Kidney (tissue), 14 donors: ENCODE measurements around the gene WNK2. TPM values are rescaled to one million over a fixed set of nuclear protein-coding genes. Genes with fewer than 3 reads are reported as not detected.
A peak's percentile ranks its signal among the peaks of the same experiment; 100 is the strongest.

Experiments
- DNase-seq, 5 donors: peaks; one replicate each; pipeline ENCODE4 v3.0.0-alpha.2; 2013 to 2020
- FAIRE-seq: peaks from 2 replicates; lab custom pipeline; 2012; peaks lifted over from hg19 to GRCh38; lab: Jason Lieb, UNC
- H3K27ac ChIP-seq, 2 donors: one replicate each; pipeline ENCODE4 v1.7.0; 2013; ENCODE audit warnings: low read depth in 2 of 2, low read length in 2 of 2, inconsistent platforms in 1 of 2
- H3K27me3 ChIP-seq: one replicate; pipeline ENCODE4 v1.7.1; 2013; ENCODE audit warnings: low read length, inconsistent platforms; ENCODE audit not compliant: control insufficient read depth, insufficient read depth
- H3K36me3 ChIP-seq, 3 donors: one replicate each; pipeline versions ENCODE4 v1.7.0 to v1.7.1; 2013; ENCODE audit warnings: low read length in 3 of 3, control low read depth in 1 of 3, inconsistent platforms in 1 of 3; ENCODE audit not compliant: insufficient read depth in 3 of 3, control insufficient read depth in 2 of 3
- H3K4me1 ChIP-seq, 3 donors: one replicate each; pipeline versions ENCODE4 v1.7.0 to v1.7.1; 2013; ENCODE audit warnings: low read length in 3 of 3, inconsistent platforms in 1 of 3, low read depth in 1 of 3; ENCODE audit not compliant: control insufficient read depth in 2 of 3, insufficient read depth in 2 of 3
- H3K4me3 ChIP-seq, 3 donors: one replicate each; pipeline versions ENCODE4 v1.7.0 to v1.8.1; 2013; ENCODE audit warnings: low read length in 3 of 3, control low read depth in 1 of 3, inconsistent platforms in 1 of 3
- H3K9ac ChIP-seq, 3 donors: one replicate each; pipeline versions ENCODE4 v1.7.0 to v1.7.1; 2013; ENCODE audit warnings: low read length in 3 of 3, control low read depth in 1 of 3, inconsistent platforms in 1 of 3
- H3K9me3 ChIP-seq, 3 donors: one replicate each; pipeline versions ENCODE4 v1.7.0 to v1.7.1; 2013; ENCODE audit warnings: low read length in 3 of 3, control low read depth in 1 of 3, inconsistent platforms in 1 of 3; ENCODE audit not compliant: control insufficient read depth in 2 of 3, insufficient read depth in 1 of 3
- CTCF ChIP-seq: IDR thresholded peaks from 3 replicates; pipeline ENCODE4 v1.5.1; 2012; ENCODE audit warnings: mild to moderate bottlenecking, moderate library complexity, borderline replicate concordance; ENCODE audit not compliant: insufficient read depth; ENCODE audit errors: extremely low read depth
- intact Hi-C: fragments of 100-400 bp; cut with DNase I; formaldehyde crosslinking; loops from one replicate; pipeline ENCODE4 v1.11.1; 2022
- polyA plus RNA-seq: library from polyadenylated mRNA; stranded (reverse); fragments of 350-450 nt; fragmentation: Illumina TruSeq; extraction: RNeasy Lipid Tissue Mini Kit (QIAGEN cat#74804); gene quantifications from one replicate; pipeline ENCODE4 v1.2.3, GENCODE V29; 2014; ENCODE audit warnings: low read depth, low replicate concordance; ENCODE audit not compliant: insufficient read depth
- total RNA-seq: library from RNA; stranded (reverse); fragmentation: NEBNext Ultra II Directional; extraction: Animal tissue kit (Norgen Biotek cat#: 25700); gene quantifications from one replicate; pipeline ENCODE4 v1.2.1, GENCODE V29; 2021
- donor health status: control.
- donor health status: control.
- donor health status: control.
- donor health status: control.
- donor health status: control.
- donor health status: DM: yes; HTN: yes; CAD: no.
- donor health status: Normal renal cell carcinoma (clear cell type).

The WNK2 gene
- total and polyA plus RNA-seq, 2 donors from 2014 or later, result 1.5 to 4.8 TPM

- Histone ChIP-seq H3K9ac (no peak overlapping the region), H3K36me3 (no peaks in the 10 kb centered on the region), H3K27ac (no peak overlapping the region), H3K27me3 (no peaks in the 10 kb centered on the region), H3K9me3 (no peaks in the 10 kb centered on the region), H3K4me1 (no peaks in the 10 kb centered on the region), H3K4me3 (no peak overlapping the region)
- TF ChIP-seq CTCF, result no peak
- FAIRE-seq (no peak), DNase-seq (no peak)
- intact Hi-C loops, result no loop called here
These were observed 14.5 kb upstream of the WNK2 start for GRCh38 chr9:93169444-93169843.

GRCh38 chr9:93170571-93170970 is 13.4 kb upstream of the WNK2 start:
- intact Hi-C loops, result loop anchor here (10.0 kb wide), 1 partner anchor 134 kb away; no protein-coding TSS in a partner anchor
- H3K9ac ChIP-seq, result no peak overlapping the region
- H3K27me3 ChIP-seq, result no peaks in the 10 kb centered on the region
- H3K36me3 ChIP-seq, result no peaks in the 10 kb centered on the region
- no peaks in the 10 kb centered on the region for H3K4me1 ChIP-seq
- DNase-seq, result peak in 1 of 5 donors; percentile 32
- H3K27ac ChIP-seq, result no peak overlapping the region
- no peak for FAIRE-seq
- TF ChIP-seq CTCF, result no peak
- no peaks in the 10 kb centered on the region for H3K9me3 ChIP-seq
- no peak overlapping the region for H3K4me3 ChIP-seq

- no peak overlapping the region for H3K4me3 ChIP-seq
- H3K9ac ChIP-seq, result no peak overlapping the region
- DNase-seq, result peak in 1 of 5 donors; percentile 48
- TF ChIP-seq CTCF, result no peak
- H3K9me3 ChIP-seq, result no peaks in the 10 kb centered on the region
- H3K27me3 ChIP-seq, result no peaks in the 10 kb centered on the region
- intact Hi-C loops, result loop anchor here (10.0 kb wide), 1 partner anchor 133 kb away; no protein-coding TSS in a partner anchor
- FAIRE-seq, result no peak
- no peak overlapping the region for H3K27ac ChIP-seq
- H3K36me3 ChIP-seq, result no peaks in the 10 kb centered on the region
- no peaks in the 10 kb centered on the region for H3K4me1 ChIP-seq
These were observed 12.5 kb upstream of the WNK2 start for GRCh38 chr9:93171261-93171990.
